Measurements from ENCODE around the gene PSME2. TPM values are rescaled to one million over a fixed set of nuclear protein-coding genes. Genes with fewer than 3 reads are reported as not detected.

Gene PSME2
- total and polyA plus RNA-seq, 2 donors (not counting 1 experiment from before 2014, with no cell fraction given), result 132 to 148 TPM

GRCh38 chr14:24119691-24120090, 26.7 kb downstream of the PSME2 start:
- Histone ChIP-seq H3K79me2 (ENCODE audit: control insufficient read depth, insufficient read depth, low read length) (no peaks in the 10 kb centered on the region), H4K20me1 (ENCODE audit: control insufficient read depth, extremely low read depth, insufficient read depth, low read length) (no peaks in the 10 kb centered on the region), H3K4me1 (ENCODE audit: control insufficient read depth, extremely low read depth, insufficient read depth, low read length) (no peaks in the 10 kb centered on the region), H3K27ac (ENCODE audit: insufficient read depth, low read length) (no peak overlapping the region), H2AFZ (ENCODE audit: low read length) (no peak overlapping the region), H3K4me3 (replicated peaks in 1 of 4; ENCODE audit: control extremely low read depth in 1 of 4, insufficient read depth in 1 of 4, low read depth in 3 of 4, low read length in 4 of 4) (no peak overlapping the region), H3K9ac (ENCODE audit: insufficient read depth, low read length) (no peak overlapping the region), H3K27me3 (ENCODE audit: control insufficient read depth, insufficient read depth, low read length) (no peaks in the 10 kb centered on the region), H3K9me3 (ENCODE audit: control insufficient read depth, insufficient read depth, low read depth, low read length) (no peaks in the 10 kb centered on the region), H3K4me2 (ENCODE audit: extremely low read depth, insufficient read depth, low read length) (no peak overlapping the region), H3K36me3 (ENCODE audit: control insufficient read depth, insufficient read depth, low read length) (peaks cover 3% of the 10 kb centered on the region)
- no peak for TF ChIP-seq EZH2 (IDR thresholded peaks at IDR 0.05; ENCODE audit: low read length, missing control alignments)
- no peak for DNase-seq (ENCODE audit: low read depth in 2 of 2)

GRCh38 chr14:24117179-24117578, 29.2 kb downstream of the PSME2 start:
- no peak for DNase-seq (ENCODE audit: low read depth in 2 of 2)
- Histone ChIP-seq H3K4me2 (ENCODE audit: extremely low read depth, insufficient read depth, low read length) (no peak overlapping the region), H3K4me1 (ENCODE audit: control insufficient read depth, extremely low read depth, insufficient read depth, low read length) (peaks cover 5% of the 10 kb centered on the region), H4K20me1 (ENCODE audit: control insufficient read depth, extremely low read depth, insufficient read depth, low read length) (no peaks in the 10 kb centered on the region), H3K36me3 (ENCODE audit: control insufficient read depth, insufficient read depth, low read length) (no peaks in the 10 kb centered on the region), H3K27ac (ENCODE audit: insufficient read depth, low read length) (no peak overlapping the region), H3K79me2 (ENCODE audit: control insufficient read depth, insufficient read depth, low read length) (no peaks in the 10 kb centered on the region), H3K27me3 (ENCODE audit: control insufficient read depth, insufficient read depth, low read length) (no peaks in the 10 kb centered on the region), H2AFZ (ENCODE audit: low read length) (no peak overlapping the region), H3K4me3 (replicated peaks in 1 of 4; ENCODE audit: control extremely low read depth in 1 of 4, insufficient read depth in 1 of 4, low read depth in 3 of 4, low read length in 4 of 4) (no peak overlapping the region), H3K9me3 (ENCODE audit: control insufficient read depth, insufficient read depth, low read depth, low read length) (no peaks in the 10 kb centered on the region), H3K9ac (ENCODE audit: insufficient read depth, low read length) (no peak overlapping the region)
- TF ChIP-seq CTCF (conservative IDR thresholded peaks at IDR 0.05 in 1 of 2, IDR thresholded peaks at IDR 0.05 in 1 of 2; ENCODE audit: low read depth in 1 of 2, low read length in 2 of 2) (no peak), EZH2 (IDR thresholded peaks at IDR 0.05; ENCODE audit: low read length, missing control alignments) (no peak)

GRCh38 chr14:24116128-24116814, 30.1 kb downstream of the PSME2 start:
- no peak overlapping the region for H3K27ac ChIP-seq (ENCODE audit: insufficient read depth, low read length)
- no peaks in the 10 kb centered on the region for H3K27me3 ChIP-seq (ENCODE audit: control insufficient read depth, insufficient read depth, low read length)
- no peaks in the 10 kb centered on the region for H3K36me3 ChIP-seq (ENCODE audit: control insufficient read depth, insufficient read depth, low read length)
- peak overlapping the region in 2 of 4 experiments; percentile 76 to 96 for H3K4me3 ChIP-seq (replicated peaks in 1 of 4; ENCODE audit: control extremely low read depth in 1 of 4, insufficient read depth in 1 of 4, low read depth in 3 of 4, low read length in 4 of 4)
- H3K9me3 ChIP-seq (ENCODE audit: control insufficient read depth, insufficient read depth, low read depth, low read length), result no peaks in the 10 kb centered on the region
- H4K20me1 ChIP-seq (ENCODE audit: control insufficient read depth, extremely low read depth, insufficient read depth, low read length), result no peaks in the 10 kb centered on the region
- DNase-seq (ENCODE audit: low read depth in 2 of 2), result no peak
- peak overlapping the region; percentile 90 for H3K4me2 ChIP-seq (ENCODE audit: extremely low read depth, insufficient read depth, low read length)
- no peaks in the 10 kb centered on the region for H3K79me2 ChIP-seq (ENCODE audit: control insufficient read depth, insufficient read depth, low read length)
- no peak overlapping the region for H2AFZ ChIP-seq (ENCODE audit: low read length)
- TF ChIP-seq CTCF (conservative IDR thresholded peaks at IDR 0.05 in 1 of 2, IDR thresholded peaks at IDR 0.05 in 1 of 2; ENCODE audit: low read depth in 1 of 2, low read length in 2 of 2) (no peak), EZH2 (IDR thresholded peaks at IDR 0.05; ENCODE audit: low read length, missing control alignments) (no peak)
- no peak overlapping the region for H3K9ac ChIP-seq (ENCODE audit: insufficient read depth, low read length)
- H3K4me1 ChIP-seq (ENCODE audit: control insufficient read depth, extremely low read depth, insufficient read depth, low read length), result peaks cover 5% of the 10 kb centered on the region

All from fibroblast of lung (primary cell).